Measurements from ENCODE around the gene CROT. TPM values are rescaled to one million over a fixed set of nuclear protein-coding genes. Genes with fewer than 3 reads are reported as not detected.

CROT gene
- total RNA-seq, 3 donors from 2014 or later, result 11.7 to 34.4 (median 28.8) TPM

DNA sequence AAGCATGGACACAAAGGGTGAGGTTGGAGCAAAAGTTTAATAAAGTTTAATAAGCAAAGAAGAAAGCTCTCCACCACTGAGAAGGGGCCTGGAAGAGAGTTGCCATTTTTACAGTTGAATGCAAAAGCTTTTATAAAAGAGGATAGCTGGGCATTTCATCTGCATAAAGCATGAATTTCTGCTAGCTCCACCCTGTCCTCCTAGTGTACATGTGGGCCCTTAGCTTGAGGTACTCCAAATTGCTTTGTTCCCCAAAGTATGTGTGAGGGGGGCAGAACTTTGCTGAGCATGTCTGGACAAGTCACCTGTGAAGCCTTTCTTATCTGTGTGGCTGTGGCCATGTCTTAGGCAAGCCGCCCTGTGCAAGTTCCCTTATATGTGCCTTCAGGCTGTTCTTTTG is 22.6 kb upstream of the CROT start:
- Histone ChIP-seq H3K4me1 (no peaks in the 10 kb centered on the region), H3K4me3 (no peak overlapping the region), H3K27ac (no peak overlapping the region), H3K27me3 (no peaks in the 10 kb centered on the region), H3K36me3 (no peaks in the 10 kb centered on the region), H3K9me3 (peaks cover 23 to 41% of the 10 kb centered on the region in 2 donors)
- no peak for TF ChIP-seq POLR2A (IDR thresholded peaks at IDR 0.05)
- TF ChIP-seq, protein P1, sequence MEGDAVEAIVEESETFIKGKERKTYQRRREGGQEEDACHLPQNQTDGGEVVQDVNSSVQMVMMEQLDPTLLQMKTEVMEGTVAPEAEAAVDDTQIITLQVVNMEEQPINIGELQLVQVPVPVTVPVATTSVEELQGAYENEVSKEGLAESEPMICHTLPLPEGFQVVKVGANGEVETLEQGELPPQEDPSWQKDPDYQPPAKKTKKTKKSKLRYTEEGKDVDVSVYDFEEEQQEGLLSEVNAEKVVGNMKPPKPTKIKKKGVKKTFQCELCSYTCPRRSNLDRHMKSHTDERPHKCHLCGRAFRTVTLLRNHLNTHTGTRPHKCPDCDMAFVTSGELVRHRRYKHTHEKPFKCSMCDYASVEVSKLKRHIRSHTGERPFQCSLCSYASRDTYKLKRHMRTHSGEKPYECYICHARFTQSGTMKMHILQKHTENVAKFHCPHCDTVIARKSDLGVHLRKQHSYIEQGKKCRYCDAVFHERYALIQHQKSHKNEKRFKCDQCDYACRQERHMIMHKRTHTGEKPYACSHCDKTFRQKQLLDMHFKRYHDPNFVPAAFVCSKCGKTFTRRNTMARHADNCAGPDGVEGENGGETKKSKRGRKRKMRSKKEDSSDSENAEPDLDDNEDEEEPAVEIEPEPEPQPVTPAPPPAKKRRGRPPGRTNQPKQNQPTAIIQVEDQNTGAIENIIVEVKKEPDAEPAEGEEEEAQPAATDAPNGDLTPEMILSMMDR (IDR thresholded peaks at IDR 0.05), result no peak
- no peak for TF ChIP-seq POLR2AphosphoS5 (IDR thresholded peaks at IDR 0.05)
- no peak for DNase-seq (ENCODE audit: low spot score in 2 of 2)
- intact Hi-C loops (cut with DNase I; ENCODE audit: low total_unique reads), result no loop called here

DNA sequence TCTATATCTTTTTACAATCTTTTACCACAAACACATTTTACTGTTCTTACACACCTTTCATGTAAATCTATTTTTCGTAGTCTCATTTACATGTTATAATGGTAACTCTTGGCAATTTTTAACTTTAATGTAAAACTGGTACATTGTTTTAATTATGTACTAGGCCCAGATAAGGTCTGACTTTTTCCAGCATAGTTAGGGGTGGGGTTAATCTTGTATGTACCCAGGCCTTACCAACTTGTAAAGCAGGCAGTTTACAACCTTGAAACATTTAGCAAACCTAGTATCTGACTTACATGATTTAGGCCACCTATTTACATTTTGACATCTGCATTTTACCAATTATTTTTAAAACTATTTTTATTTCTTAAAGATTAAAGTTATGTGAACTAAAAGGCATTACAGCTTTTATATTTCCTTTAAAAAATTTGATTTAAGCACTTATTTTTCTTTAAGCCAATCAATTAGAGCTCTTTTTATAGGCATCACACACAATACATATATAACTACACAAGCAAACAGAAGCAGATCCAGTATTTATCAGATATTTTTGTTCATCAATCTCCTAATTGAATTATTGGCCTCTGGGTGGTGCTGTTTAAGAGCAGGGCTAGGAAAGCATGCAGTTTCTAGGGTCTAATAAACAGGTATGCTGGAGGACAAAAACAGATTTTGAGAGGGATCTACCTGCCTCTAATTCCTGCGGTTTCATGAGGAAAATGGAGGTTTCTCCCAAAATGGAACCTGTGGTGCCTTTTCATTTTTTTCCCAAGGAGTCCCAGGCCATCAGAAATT is 19.7 kb upstream of the CROT start:
- intact Hi-C loops (cut with DNase I; ENCODE audit: low total_unique reads), result no loop called here
- Histone ChIP-seq H3K27me3 (no peaks in the 10 kb centered on the region), H3K9me3 (peaks cover 44 to 64% of the 10 kb centered on the region in 2 donors), H3K36me3 (no peaks in the 10 kb centered on the region), H3K4me1 (no peaks in the 10 kb centered on the region), H3K27ac (no peak overlapping the region), H3K4me3 (no peak overlapping the region)
- TF ChIP-seq POLR2A (IDR thresholded peaks at IDR 0.05) (no peak), POLR2AphosphoS5 (IDR thresholded peaks at IDR 0.05) (no peak)
- TF ChIP-seq, protein P1 (IDR thresholded peaks at IDR 0.05), result no peak
- no peak for DNase-seq (ENCODE audit: low spot score in 2 of 2)

DNA sequence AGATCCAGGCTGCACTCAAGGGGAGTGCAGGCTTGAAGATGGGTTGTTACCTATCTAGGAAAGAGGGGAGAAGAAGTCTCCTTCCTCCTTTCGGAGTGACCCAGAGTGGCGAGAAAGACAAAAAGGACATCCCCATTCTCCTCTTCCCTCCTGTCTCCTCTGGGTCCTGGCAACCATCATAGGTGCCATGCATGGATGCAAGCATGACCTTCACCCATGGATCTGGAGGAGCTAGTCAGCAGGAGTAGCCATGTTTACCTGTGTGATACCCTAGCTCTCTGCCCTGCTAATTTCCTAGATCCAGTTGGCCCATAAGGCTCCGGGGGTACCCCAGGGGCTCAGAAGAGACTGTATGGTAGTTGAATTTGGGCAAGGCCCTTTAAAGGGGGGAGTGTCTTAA is 17.2 kb upstream of the CROT start:
- H3K9me3 ChIP-seq, result peaks cover 38 to 50% of the 10 kb centered on the region in 2 donors
- TF ChIP-seq POLR2A (IDR thresholded peaks at IDR 0.05), result no peak
- no peak for TF ChIP-seq POLR2AphosphoS5 (IDR thresholded peaks at IDR 0.05)
- TF ChIP-seq, protein P1 (IDR thresholded peaks at IDR 0.05), result no peak
- peaks cover 4% of the 10 kb centered on the region for H3K36me3 ChIP-seq

DNA sequence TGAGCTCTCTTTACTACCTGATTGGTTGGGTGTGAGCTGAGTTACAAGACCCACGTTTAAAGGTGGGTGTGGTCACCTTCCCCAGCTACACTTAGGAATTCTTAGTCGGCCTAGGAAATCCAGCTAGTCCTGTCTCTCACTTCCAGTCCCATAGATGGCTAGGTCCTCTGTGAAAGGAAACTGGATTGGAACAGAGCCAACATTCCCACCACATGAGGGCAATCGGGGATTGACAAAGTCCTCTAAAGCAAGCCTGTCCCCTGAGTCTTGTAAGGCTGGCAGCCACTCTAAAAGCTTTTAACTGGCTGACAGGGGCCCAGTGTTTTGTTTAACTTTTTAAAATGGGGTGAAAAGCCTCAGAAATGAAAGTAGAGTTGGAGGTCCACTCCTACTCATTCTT is 15.1 kb upstream of the CROT start:
- peaks cover 33 to 44% of the 10 kb centered on the region in 2 donors for H3K9me3 ChIP-seq
- intact Hi-C loops (cut with DNase I; ENCODE audit: low total_unique reads), result no loop called here

More for the DNA sequence above, 17.2 kb upstream of the CROT start:
- intact Hi-C loops (cut with DNase I; ENCODE audit: low total_unique reads), result no loop called here
- Histone ChIP-seq H3K4me1 (no peaks in the 10 kb centered on the region), H3K27me3 (no peaks in the 10 kb centered on the region), H3K4me3 (no peak overlapping the region), H3K27ac (no peak overlapping the region)
- DNase-seq (ENCODE audit: low spot score in 2 of 2), result no peak

DNA sequence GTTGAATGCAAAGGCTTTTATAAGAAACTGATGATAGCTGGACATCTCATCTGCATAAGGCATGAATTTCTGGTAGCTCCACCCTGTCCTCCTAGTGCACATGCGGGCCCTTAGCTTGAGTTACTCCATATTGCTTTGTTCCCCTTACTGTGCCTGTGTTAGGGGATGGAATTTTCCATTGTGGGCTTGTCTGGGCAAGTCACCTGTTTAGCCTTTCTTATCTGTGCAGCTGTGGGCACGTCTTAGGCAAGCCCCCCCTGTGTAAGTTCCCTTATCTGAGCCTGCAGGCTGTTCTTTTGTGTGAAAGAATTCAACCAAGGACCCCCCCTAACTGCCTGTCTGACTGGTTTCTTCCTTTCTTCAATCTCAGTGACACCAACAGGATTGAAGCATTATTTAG is 14.5 kb upstream of the CROT start:
- no peak overlapping the region for H3K4me3 ChIP-seq
- no peak for TF ChIP-seq POLR2A (IDR thresholded peaks at IDR 0.05)
- TF ChIP-seq POLR2AphosphoS5 (IDR thresholded peaks at IDR 0.05), result no peak
- TF ChIP-seq, protein P1 (IDR thresholded peaks at IDR 0.05), result no peak
- H3K27ac ChIP-seq, result no peak overlapping the region
- intact Hi-C loops (cut with DNase I; ENCODE audit: low total_unique reads), result no loop called here
- H3K27me3 ChIP-seq, result no peaks in the 10 kb centered on the region
- peaks cover 33 to 42% of the 10 kb centered on the region in 2 donors for H3K9me3 ChIP-seq
- DNase-seq (ENCODE audit: low spot score in 2 of 2), result no peak
- peaks cover 4% of the 10 kb centered on the region for H3K36me3 ChIP-seq
- no peaks in the 10 kb centered on the region for H3K4me1 ChIP-seq

More for the DNA sequence above, 15.1 kb upstream of the CROT start:
- H3K4me1 ChIP-seq, result no peaks in the 10 kb centered on the region
- H3K4me3 ChIP-seq, result no peak overlapping the region
- H3K27me3 ChIP-seq, result no peaks in the 10 kb centered on the region
- DNase-seq (ENCODE audit: low spot score in 2 of 2), result no peak
- TF ChIP-seq POLR2A (IDR thresholded peaks at IDR 0.05) (no peak), POLR2AphosphoS5 (IDR thresholded peaks at IDR 0.05) (no peak)
- TF ChIP-seq, protein P1 (IDR thresholded peaks at IDR 0.05), result no peak
- peaks cover 4% of the 10 kb centered on the region for H3K36me3 ChIP-seq
- no peak overlapping the region for H3K27ac ChIP-seq

All from breast epithelium (tissue), 4 donors.